Fibroblast of pulmonary artery (primary cell): ENCODE measurements around the gene TAS2R16.
"Not testable (repeated sequence)": the region's sequence is repeated elsewhere in the genome, so short reads cannot be mapped to it uniquely, and the experiment has no call there.

Experiments
- DNase-seq: peaks from one replicate; pipeline ENCODE4 v3.0.0-alpha.2; 2010; ENCODE audit warnings: low read depth
- H3K4me3 ChIP-seq: replicated peaks from 2 replicates; pipeline ENCODE4 v1.5.1; 2011; ENCODE audit warnings: low read depth, mild to moderate bottlenecking, control low read depth, low read length, moderate library complexity
- CTCF ChIP-seq: IDR thresholded peaks from 2 replicates; pipeline ENCODE4 v1.5.1; 2011; ENCODE audit warnings: mild to moderate bottlenecking, control low read depth, low read length, inconsistent platforms; ENCODE audit errors: missing control alignments

Gene TAS2R16

GRCh38 chr7:122975341-122975740, 20.2 kb downstream of the TAS2R16 start:
- H3K4me3 ChIP-seq = no peak overlapping the region
- no peak for TF ChIP-seq CTCF
- peak; percentile 8 for DNase-seq

GRCh38 chr7:122974229-122974628, 21.3 kb downstream of the TAS2R16 start:
- DNase-seq = no peak
- TF ChIP-seq CTCF = no peak
- no peak overlapping the region for H3K4me3 ChIP-seq

GRCh38 chr7:122972056-122972455, 23.4 kb downstream of the TAS2R16 start:
- H3K4me3 ChIP-seq = no peak overlapping the region
- DNase-seq = no peak
- no peak for TF ChIP-seq CTCF

GRCh38 chr7:122970740-122971725, 24.5 kb downstream of the TAS2R16 start:
- H3K4me3 ChIP-seq = no peak overlapping the region
- no peak for DNase-seq
- no peak for TF ChIP-seq CTCF

DNA sequence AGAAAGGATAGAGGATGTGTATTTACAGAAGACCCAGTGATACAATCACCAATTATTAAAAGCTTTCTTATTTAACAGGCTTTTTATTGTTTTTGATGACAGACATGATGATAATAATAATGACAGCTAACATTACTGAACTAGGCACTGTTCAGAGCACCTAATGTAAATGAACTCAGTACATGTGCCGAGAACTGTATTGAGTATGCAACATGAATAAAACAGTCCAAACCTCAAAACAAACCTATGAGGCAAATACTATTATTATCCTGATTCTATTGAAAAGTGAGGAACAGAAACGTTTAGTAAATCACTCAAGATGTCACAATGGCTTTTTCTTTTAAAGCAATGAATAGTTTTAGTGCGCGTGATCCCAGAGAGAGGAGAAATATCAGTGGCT, 27.1 kb downstream of the TAS2R16 start:
- no peak for TF ChIP-seq CTCF
- no peak overlapping the region for H3K4me3 ChIP-seq
- no peak for DNase-seq

- TF ChIP-seq CTCF = no peak
- no peak overlapping the region for H3K4me3 ChIP-seq
- DNase-seq = no peak
Measured at GRCh38 chr7:122965306-122965705, 30.2 kb downstream of the TAS2R16 start.

- H3K4me3 ChIP-seq, DNase-seq: not testable (repeated sequence)
Measured at GRCh38 chr7:122953678-122954077, 41.8 kb downstream of the TAS2R16 start.
